SK-N-SH (cell line): Measurements from ENCODE around the gene GCM1. TPM values are rescaled to one million over a fixed set of nuclear protein-coding genes. Genes with fewer than 3 reads are reported as not detected.

Source experiments
- CTCF ChIA-PET: fragments of 300-600, 350-600 bp; formaldehyde crosslinking; extraction: SDS; loops from one replicate; lab custom pipeline; 2021; lab: Yijun Ruan, JAX
- POLR2A ChIA-PET: fragments of 350-600 bp; sonication (Branson Sonifier 250); formaldehyde crosslinking; extraction: SDS; loops from one replicate; lab custom pipeline; 2020; ENCODE audit warnings: antibody characterized with exemption, inconsistent platforms; lab: Yijun Ruan, JAX
- DNase-seq: peaks from one replicate; pipeline ENCODE4 v3.0.0; 2012
- H2AFZ ChIP-seq: fragments of 200-600 bp; sonication (generic); 2 replicates; pipeline ENCODE4 v1.8.1; 2016; ENCODE audit warnings: antibody characterized with exemption, mild to moderate bottlenecking, low read depth
- H3F3A ChIP-seq: fragments of 200-600 bp; sonication (generic); replicated peaks from 2 replicates; pipeline ENCODE3; 2016; ENCODE audit warnings: antibody characterized with exemption, mild to moderate bottlenecking; ENCODE audit not compliant: insufficient read depth
- H3K27ac ChIP-seq, 2 experiments: fragments of 200-500 bp in 1 of 2; fragments of 200-600 bp in 1 of 2; sonication (Bioruptor generic) in 1 of 2; sonication (generic), shearing (Covaris generic) in 1 of 2; 2 replicates each; pipeline versions ENCODE4 v1.5.1 to v1.6.1; 2014 to 2016; ENCODE audit warnings: low read depth in 2 of 2, inconsistent platforms in 1 of 2, low read length in 1 of 2, mild to moderate bottlenecking in 1 of 2, mixed read lengths in 1 of 2
- H3K27me3 ChIP-seq: fragments of 200-600 bp; sonication (generic), shearing (Covaris generic); 2 replicates; pipeline ENCODE4 v1.6.1; 2016; ENCODE audit warnings: mixed run types; ENCODE audit not compliant: insufficient read depth
- H3K36me3 ChIP-seq, 2 experiments: fragments of 200-500 bp in 1 of 2; fragments of 200-600 bp in 1 of 2; sonication (Bioruptor generic) in 1 of 2; sonication (generic) in 1 of 2; replicated peaks in 1 of 2; 2 replicates each; pipeline versions ENCODE3 to v1.5.1; 2014 to 2016; ENCODE audit warnings: low read length in 1 of 2, mild to moderate bottlenecking in 1 of 2; ENCODE audit not compliant: insufficient read depth in 2 of 2, control insufficient read depth in 1 of 2
- H3K4me1 ChIP-seq, 2 experiments: fragments of 200-500 bp in 1 of 2; fragments of 200-600 bp in 1 of 2; sonication (Bioruptor generic) in 1 of 2; sonication (generic), shearing (Covaris generic) in 1 of 2; 2 replicates each; pipeline versions ENCODE4 v1.5.1 to v1.6.1; 2014 to 2016; ENCODE audit warnings: low read depth in 1 of 2, low read length in 1 of 2, mixed run types in 1 of 2; ENCODE audit not compliant: insufficient read depth in 2 of 2, control insufficient read depth in 1 of 2
- H3K4me2 ChIP-seq: fragments of 200-600 bp; sonication (generic), shearing (Covaris generic); 2 replicates; pipeline ENCODE4 v1.6.1; 2017; ENCODE audit warnings: mixed run types
- H3K4me3 ChIP-seq, 2 experiments: fragments of 200-500 bp in 1 of 2; fragments of 200-600 bp in 1 of 2; sonication (Bioruptor generic) in 1 of 2; sonication (generic), shearing (Covaris generic) in 1 of 2; 2 replicates each; pipeline versions ENCODE4 v1.5.1 to v1.8.1; 2014 to 2016; ENCODE audit warnings: low read depth in 2 of 2, inconsistent platforms in 1 of 2, low read length in 1 of 2, mild to moderate bottlenecking in 1 of 2, mixed read lengths in 1 of 2, moderate library complexity in 1 of 2
- H3K79me2 ChIP-seq: fragments of 200-600 bp; sonication (generic); 2 replicates; pipeline ENCODE4 v1.8.1; 2017; ENCODE audit warnings: mild to moderate bottlenecking; ENCODE audit not compliant: insufficient read depth
- H3K9ac ChIP-seq: fragments of 200-600 bp; sonication (generic); 2 replicates; pipeline ENCODE4 v1.6.1; 2017; ENCODE audit warnings: mixed run types
- H3K9me2 ChIP-seq: fragments of 200-600 bp; sonication (generic); 2 replicates; pipeline ENCODE4 v1.6.1; 2017; ENCODE audit warnings: mixed run types
- H3K9me3 ChIP-seq: fragments of 200-600 bp; sonication (generic); 2 replicates; pipeline ENCODE4 v1.6.1; 2017; ENCODE audit warnings: mixed run types, mild to moderate bottlenecking, moderate library complexity
- H4K20me1 ChIP-seq: fragments of 200-600 bp; sonication (generic); 2 replicates; pipeline ENCODE4 v1.6.1; 2017; ENCODE audit warnings: mild to moderate bottlenecking, mixed run types; ENCODE audit not compliant: insufficient read depth
- CHD2 ChIP-seq: fragments of 150-350 bp; IDR thresholded peaks from 2 replicates; pipeline ENCODE4 v1.6.1; 2018; ENCODE audit warnings: low read length; ENCODE audit not compliant: partially characterized antibody
- FOXJ3 ChIP-seq: sonication (generic); formaldehyde crosslinking; IDR thresholded peaks from 2 replicates; pipeline ENCODE4 v1.5.1; 2020; ENCODE audit warnings: mild to moderate bottlenecking, missing genetic modification reagents
- GATA2 ChIP-seq: sonication (generic); formaldehyde crosslinking; IDR thresholded peaks from 2 replicates; pipeline ENCODE4 v1.5.0; 2020; ENCODE audit warnings: mild to moderate bottlenecking, missing genetic modification reagents
- IRF3 ChIP-seq: fragments of 150-350 bp; IDR thresholded peaks from 2 replicates; pipeline ENCODE4 v1.6.1; 2016; ENCODE audit warnings: mild to moderate bottlenecking, low read depth, low read length
- JUND ChIP-seq: IDR thresholded peaks from 2 replicates; pipeline ENCODE4 v1.4.0; 2012
- MEF2A ChIP-seq: IDR thresholded peaks from 2 replicates; pipeline ENCODE4 v1.4.0; 2012; ENCODE audit warnings: low read depth, borderline replicate concordance
- POLR2AphosphoS5 ChIP-seq: IDR thresholded peaks from 2 replicates; pipeline ENCODE4 v1.6.1; 2012; ENCODE audit warnings: low read depth, low read length
- RCOR1 ChIP-seq: fragments of 150-350 bp; IDR thresholded peaks from 2 replicates; pipeline ENCODE4 v1.6.1; 2017; ENCODE audit warnings: antibody characterized with exemption, low read length
- RFX5 ChIP-seq: IDR thresholded peaks from 2 replicates; pipeline ENCODE4 v1.6.1; 2012; ENCODE audit warnings: mild to moderate bottlenecking, improper control_type of control experiment, low read length
- RXRA ChIP-seq: IDR thresholded peaks from 2 replicates; pipeline ENCODE4 v1.4.0; 2012; ENCODE audit warnings: low read depth, mild to moderate bottlenecking, borderline replicate concordance
- SIN3A ChIP-seq: IDR thresholded peaks from 2 replicates; pipeline ENCODE4 v1.6.1; 2012; ENCODE audit warnings: low read depth, mild to moderate bottlenecking, low read length, moderate library complexity, borderline replicate concordance
- TAF1 ChIP-seq: IDR thresholded peaks from 2 replicates; pipeline ENCODE4 v1.6.1; 2012; ENCODE audit warnings: low read depth, mild to moderate bottlenecking, low read length, moderate library complexity, borderline replicate concordance
- TCF12 ChIP-seq: IDR thresholded peaks from 2 replicates; pipeline ENCODE4 v1.4.0; 2012
- TEAD4 ChIP-seq: IDR thresholded peaks from 2 replicates; pipeline ENCODE4 v1.4.0; 2012; ENCODE audit warnings: mild to moderate bottlenecking, borderline replicate concordance; ENCODE audit not compliant: insufficient read depth
- USF1 ChIP-seq: IDR thresholded peaks from 2 replicates; pipeline ENCODE4 v1.4.0; 2012; ENCODE audit warnings: low read depth, borderline replicate concordance
- ZBTB33 ChIP-seq: IDR thresholded peaks from 2 replicates; pipeline ENCODE4 v1.4.0; 2012; ENCODE audit warnings: low read depth, borderline replicate concordance
- WGBS: methylation state at CpG from one replicate; pipeline ENCODE4 v1.1.6; 2017; ENCODE audit warnings: low lambda C conversion rate; 5-methylcytosine and 5-hydroxymethylcytosine counted together
- polyA plus RNA-seq, 3 experiments: library from polyadenylated mRNA; depleted of rRNA; stranded (reverse); fragments of >200 nt; gene quantifications; 2 replicates each; pipeline ENCODE4 v1.2.3, GENCODE V29; 2012
- TF ChIP-seq, protein P1 (sequence below): fragments of 150-350 bp; IDR thresholded peaks from 2 replicates; pipeline ENCODE4 v1.6.1; 2017; ENCODE audit warnings: antibody characterized with exemption, low read length, low read depth, borderline replicate concordance

The GCM1 gene
- polyA plus RNA-seq, 1 of the 3 experiments (the other 2 are of a cell fraction), result not detected

DNA sequence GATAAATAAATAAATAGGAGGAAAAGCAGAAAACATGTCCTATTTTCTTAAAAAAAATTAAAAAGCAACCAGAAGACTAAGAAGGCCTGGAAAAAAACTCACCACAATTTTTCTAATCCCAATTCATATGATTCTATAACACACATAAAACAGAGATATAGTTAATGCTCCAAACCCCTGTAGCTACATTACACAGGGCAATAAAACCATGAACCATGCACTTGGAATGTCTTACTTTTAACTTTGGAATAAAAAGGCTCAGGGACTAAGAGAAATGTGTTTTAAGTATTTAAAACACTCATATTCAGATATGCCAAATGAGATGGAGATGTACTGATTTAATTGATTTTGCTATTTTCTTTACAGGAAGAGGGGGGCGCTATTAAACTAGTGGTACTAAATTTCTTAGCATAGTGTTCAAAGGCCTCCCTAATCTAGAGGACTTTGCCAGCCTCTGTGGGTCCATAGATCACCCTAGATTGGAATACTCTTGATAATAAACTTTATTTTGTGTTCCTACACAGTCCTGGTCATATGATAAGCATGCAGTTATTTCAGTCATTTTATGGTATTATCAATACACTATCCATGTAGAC lies 30.3 kb upstream of the GCM1 start:
- ChIA-PET CTCF (no interaction called here), POLR2A (no interaction called here)
- H3K4me1 ChIP-seq, result no peaks in the 10 kb centered on the region
- H4K20me1 ChIP-seq, result no peaks in the 10 kb centered on the region
- H3K36me3 ChIP-seq, result no peaks in the 10 kb centered on the region
- H3K4me3 ChIP-seq, result no peak overlapping the region
- H3K9ac ChIP-seq, result no peak overlapping the region
- no peak overlapping the region for H3K27ac ChIP-seq
- no peaks in the 10 kb centered on the region for H3K9me3 ChIP-seq
- no peak overlapping the region for H2AFZ ChIP-seq
- DNase-seq, result no peak
- H3K4me2 ChIP-seq, result no peak overlapping the region
- no peaks in the 10 kb centered on the region for H3K9me2 ChIP-seq
- TF ChIP-seq USF1 (no peak), FOXJ3 (CRISPR knock-in tag) (no peak), TEAD4 (no peak), GATA2 (CRISPR knock-in tag) (no peak), POLR2AphosphoS5 (no peak), IRF3 (no peak), SIN3A (no peak)
- TF ChIP-seq, protein P1, sequence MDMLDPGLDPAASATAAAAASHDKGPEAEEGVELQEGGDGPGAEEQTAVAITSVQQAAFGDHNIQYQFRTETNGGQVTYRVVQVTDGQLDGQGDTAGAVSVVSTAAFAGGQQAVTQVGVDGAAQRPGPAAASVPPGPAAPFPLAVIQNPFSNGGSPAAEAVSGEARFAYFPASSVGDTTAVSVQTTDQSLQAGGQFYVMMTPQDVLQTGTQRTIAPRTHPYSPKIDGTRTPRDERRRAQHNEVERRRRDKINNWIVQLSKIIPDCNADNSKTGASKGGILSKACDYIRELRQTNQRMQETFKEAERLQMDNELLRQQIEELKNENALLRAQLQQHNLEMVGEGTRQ, result no peak
- no peaks in the 10 kb centered on the region for H3F3A ChIP-seq
- no peaks in the 10 kb centered on the region for H3K27me3 ChIP-seq
- no peaks in the 10 kb centered on the region for H3K79me2 ChIP-seq
- 44% methylated on average over 1 of the region's 1 CpG for WGBS

- no peaks in the 10 kb centered on the region for H3F3A ChIP-seq
- 51% methylated on average over 2 of the region's 2 CpGs for WGBS
- no peaks in the 10 kb centered on the region for H3K36me3 ChIP-seq
- no peaks in the 10 kb centered on the region for H3K4me1 ChIP-seq
- no peaks in the 10 kb centered on the region for H3K79me2 ChIP-seq
- TF ChIP-seq TCF12, result no peak
- TF ChIP-seq ZBTB33, result no peak
- no peak for TF ChIP-seq RCOR1
- no peak for TF ChIP-seq TAF1
- TF ChIP-seq JUND, result no peak
- TF ChIP-seq GATA2 (CRISPR knock-in tag), result no peak
- no peak for TF ChIP-seq RXRA
- no peak for TF ChIP-seq CHD2
- no peak for TF ChIP-seq MEF2A
- no peak for TF ChIP-seq RFX5
- ChIA-PET POLR2A (interaction anchor here (0.6 kb wide), 1 partner anchor 218 kb away, joined by 3 read pairs; no protein-coding TSS in a partner anchor), CTCF (interaction anchor here (0.7 to 2.4 kb wide), 8 partner anchors 172 to 554 kb away, joined by 3 to 12 read pairs (median 4); no protein-coding TSS in a partner anchor)
- H3K27me3 ChIP-seq, result no peaks in the 10 kb centered on the region
- no peaks in the 10 kb centered on the region for H3K9me3 ChIP-seq
- no peak overlapping the region for H3K27ac ChIP-seq
- no peak overlapping the region for H2AFZ ChIP-seq
- no peak overlapping the region for H3K4me2 ChIP-seq
- no peaks in the 10 kb centered on the region for H3K9me2 ChIP-seq
- no peaks in the 10 kb centered on the region for H4K20me1 ChIP-seq
- no peak overlapping the region for H3K4me3 ChIP-seq
- DNase-seq, result no peak
- H3K9ac ChIP-seq, result no peak overlapping the region
Observed at GRCh38 chr6:53175027-53175426, 26.4 kb upstream of the GCM1 start.
